DMS114 treated with DMSO at 0.1 percent for 48 hours (cell line): ENCODE results near the gene MC1R.
"Not testable (repeated sequence)": the region's sequence is repeated elsewhere in the genome, so short reads cannot be mapped to it uniquely, and the experiment has no call there.

Experiments used
- DNase-seq: peaks from one replicate; lab custom pipeline; 2025; ENCODE audit not compliant: unreplicated experiment; lab: John Stamatoyannopoulos, UW

MC1R gene

GRCh38 chr16:89918453-89919347 is at the start of gene MC1R:
Gene MC1R, plus strand, starts transcription at chr16:89918862. Its CDS starts 397 bp downstream, at chr16:89919259.
- peak; percentile 54 for DNase-seq

GRCh38 chr16:89869911-89870310 is 48.8 kb upstream of the MC1R start:
- no peak for DNase-seq

- no peak for DNase-seq
Measured at GRCh38 chr16:89870440-89870839, 48.2 kb upstream of the MC1R start.

- no peak for DNase-seq
Measured at GRCh38 chr16:89871895-89872294, 46.8 kb upstream of the MC1R start.

GRCh38 chr16:89873109-89873971 is 45.3 kb upstream of the MC1R start, which contains the start of gene TCF25:
Gene TCF25, plus strand, starts transcription at chr16:89873592. Its CDS starts 76 bp downstream, at chr16:89873668.
- DNase-seq, result peak; percentile 69

- peak; percentile 75 for DNase-seq
Measured at GRCh38 chr16:89873972-89874689, 44.5 kb upstream of the MC1R start.

GRCh38 chr16:89879123-89879522 is 39.5 kb upstream of the MC1R start:
- not testable (repeated sequence) for DNase-seq

GRCh38 chr16:89880477-89881367 is 37.9 kb upstream of the MC1R start:
- DNase-seq, result no peak

- no peak for DNase-seq
Measured at GRCh38 chr16:89881368-89881730, 37.3 kb upstream of the MC1R start.

- no peak for DNase-seq
Measured at GRCh38 chr16:89883346-89884040, 35.2 kb upstream of the MC1R start.

- DNase-seq, result no peak
Measured at GRCh38 chr16:89884041-89884421, 34.6 kb upstream of the MC1R start.

GRCh38 chr16:89887243-89887642 is 31.4 kb upstream of the MC1R start:
- no peak for DNase-seq

GRCh38 chr16:89890200-89890599 is 28.5 kb upstream of the MC1R start:
- no peak for DNase-seq

GRCh38 chr16:89890886-89891657 is 27.6 kb upstream of the MC1R start:
- no peak for DNase-seq

- DNase-seq, result no peak
Measured at GRCh38 chr16:89892055-89892630, 26.5 kb upstream of the MC1R start.

- no peak for DNase-seq
Measured at GRCh38 chr16:89892635-89893034, 26.0 kb upstream of the MC1R start.

- DNase-seq, result no peak
Measured at GRCh38 chr16:89893642-89894548, 24.8 kb upstream of the MC1R start.
